CD4-positive, alpha-beta T cell treated with Interleukin-6 at 100 ng/mL for 8 hours (primary cell): ENCODE data around the gene SERPING1.
"Not testable (repeated sequence)": the region's sequence is repeated elsewhere in the genome, so short reads cannot be mapped to it uniquely, and the experiment has no call there.

Source experiments
- DNase-seq: peaks from one replicate; pipeline ENCODE4 v3.0.0-alpha.2; 2020; ENCODE audit warnings: mixed read lengths, low spot score

SERPING1 gene

GRCh38 chr11:57638005-57638781, 40.7 kb downstream of the SERPING1 start:
- DNase-seq = no peak

GRCh38 chr11:57638811-57639320, 41.4 kb downstream of the SERPING1 start:
- DNase-seq = no peak

DNA sequence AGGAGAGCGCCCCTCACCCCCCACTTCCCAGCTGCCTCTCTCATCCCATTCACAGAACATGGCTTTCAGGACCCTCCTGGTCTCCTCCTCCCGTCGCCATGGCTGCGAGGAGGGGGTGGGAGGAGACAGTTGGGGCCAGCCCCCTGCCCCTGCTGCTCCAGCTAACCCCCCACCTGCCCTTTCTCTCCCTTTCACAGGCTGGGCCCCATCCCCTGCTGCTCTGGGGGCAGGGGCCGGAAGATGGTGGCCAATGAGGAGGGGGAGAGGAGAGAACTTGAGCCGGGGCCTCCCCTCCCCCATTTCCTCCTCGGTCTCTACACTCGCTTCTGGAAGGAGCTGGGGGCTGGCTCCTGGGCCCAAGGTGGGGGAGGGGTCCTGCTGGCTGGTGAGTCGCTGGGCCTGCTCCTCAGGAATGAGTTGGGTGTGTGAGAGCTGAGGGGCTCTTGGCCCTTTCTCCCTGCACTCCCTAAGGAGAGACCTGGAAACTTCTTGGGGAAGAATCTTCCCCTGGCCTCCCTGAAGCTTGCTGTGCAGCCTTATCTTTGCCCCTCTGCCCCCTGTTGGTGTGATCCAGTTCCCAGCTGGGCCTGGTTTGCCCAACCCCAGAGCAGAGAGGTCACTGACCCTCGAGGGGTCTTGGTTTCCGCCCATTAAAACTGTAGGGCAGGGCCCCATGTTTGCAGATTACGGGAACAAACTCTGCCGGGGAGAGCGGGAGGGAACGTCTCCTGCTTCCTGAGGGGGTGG, 42.0 kb downstream of the SERPING1 start:
- no peak for DNase-seq

GRCh38 chr11:57640068-57640800, 42.7 kb downstream of the SERPING1 start:
- no peak for DNase-seq

DNA sequence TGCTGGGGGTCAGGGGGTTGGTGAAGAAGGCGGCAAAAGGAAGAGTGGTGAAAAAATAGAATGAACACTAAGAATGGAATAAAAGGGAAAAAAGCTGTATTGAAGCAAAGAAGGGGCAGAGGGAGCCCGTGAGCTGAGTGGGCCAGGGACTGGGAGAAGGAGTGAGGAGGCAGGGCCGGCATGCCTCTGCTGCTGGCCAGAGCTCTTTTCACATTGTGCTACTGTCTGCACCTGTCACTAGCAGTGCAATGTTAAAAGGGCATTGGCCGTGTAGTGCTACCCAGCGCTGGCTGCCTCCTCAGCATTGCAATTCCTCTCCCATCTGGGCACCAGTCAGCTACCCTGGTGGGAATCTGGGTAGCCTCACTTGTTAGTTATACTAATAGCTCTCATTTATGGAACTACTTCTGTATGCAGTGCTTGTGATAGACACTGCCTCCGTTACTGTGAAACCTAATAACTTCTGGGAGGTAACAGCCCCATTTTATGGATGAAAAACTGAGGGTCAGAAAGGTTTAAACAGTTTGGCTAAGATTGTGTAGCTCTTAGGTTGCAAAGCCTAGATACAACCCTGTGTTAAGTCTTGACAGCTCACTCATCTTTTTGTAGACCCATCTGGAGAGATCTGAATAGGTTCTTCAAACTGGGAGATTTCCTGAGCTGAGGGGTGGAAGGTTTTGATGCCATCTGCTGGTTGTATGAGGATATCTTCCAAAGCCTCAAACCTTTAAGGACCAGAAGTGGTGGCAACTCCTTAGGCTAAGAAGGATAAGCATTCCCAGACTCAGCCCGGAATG, 43.7 kb downstream of the SERPING1 start:
- peak; percentile 38 for DNase-seq

DNA sequence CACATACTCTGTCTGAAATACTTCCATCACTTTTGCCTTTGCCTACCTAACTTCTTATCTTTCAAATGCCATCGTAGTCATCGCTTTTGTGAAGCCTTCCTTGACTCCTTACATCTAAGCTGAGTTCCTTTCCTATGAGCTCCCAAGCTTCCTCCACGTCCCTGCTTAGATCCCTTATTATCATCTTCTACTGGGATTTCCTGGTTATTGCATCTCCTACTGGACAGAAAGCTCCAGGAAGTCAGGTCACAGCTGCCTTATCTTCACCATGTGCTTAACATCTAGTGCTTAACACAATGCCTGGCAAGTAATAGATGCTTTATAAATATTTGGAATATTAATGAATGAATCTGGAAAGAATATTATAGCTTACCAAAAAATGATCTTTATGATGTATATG, 46.3 kb downstream of the SERPING1 start:
- DNase-seq = no peak

GRCh38 chr11:57644748-57645688, 47.5 kb downstream of the SERPING1 start:
- DNase-seq = peak; percentile 86

DNA sequence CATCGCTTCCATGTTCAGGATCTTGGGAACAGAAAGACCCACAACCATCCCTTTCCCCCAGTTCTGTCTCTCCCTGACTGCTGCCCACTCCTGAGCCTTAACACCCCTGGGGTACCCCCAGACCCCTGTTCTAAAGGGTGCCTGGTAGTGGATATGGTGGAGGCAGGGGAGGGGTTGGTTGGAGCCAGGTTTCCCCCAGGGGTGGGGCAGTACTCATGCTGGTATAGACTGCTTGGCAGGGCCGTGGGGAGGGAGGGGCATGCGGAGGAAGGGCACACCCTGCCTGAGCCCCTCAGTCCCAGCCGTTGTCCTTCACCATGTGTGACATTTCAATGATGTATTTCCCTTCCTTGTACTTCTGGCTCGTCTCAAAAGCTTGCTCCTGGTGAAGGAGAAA, 48.2 kb downstream of the SERPING1 start:
- DNase-seq = no peak

DNA sequence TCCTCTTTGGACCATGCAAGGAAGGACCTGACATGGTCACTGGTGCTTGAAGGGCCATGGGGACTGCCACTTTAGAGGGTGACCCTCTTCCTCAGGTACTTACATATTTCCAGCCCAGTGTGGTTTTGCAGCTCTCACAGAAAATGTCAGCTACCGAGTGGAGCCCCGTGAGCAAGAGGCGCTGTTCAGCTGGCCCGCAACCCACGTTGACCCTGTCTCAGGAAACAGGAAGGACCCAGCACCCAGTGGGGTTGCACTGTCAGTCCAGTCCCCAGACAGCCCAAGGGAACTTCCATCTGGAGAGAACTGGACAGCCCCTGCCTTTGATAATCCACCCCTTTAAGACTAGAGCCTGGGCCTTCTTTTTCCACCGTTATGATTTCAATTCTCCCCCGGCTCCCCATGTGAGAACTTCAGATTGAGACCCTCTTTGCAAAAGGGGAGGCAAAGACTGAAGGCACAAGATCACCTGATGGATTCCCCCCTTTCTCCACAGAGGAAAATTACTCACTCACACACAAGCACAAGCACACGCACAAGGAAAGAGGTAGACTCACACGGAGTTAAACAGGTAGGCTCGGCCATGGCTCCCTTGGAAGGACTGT, 48.8 kb downstream of the SERPING1 start:
- DNase-seq = no peak

GRCh38 chr11:57646799-57647303, 49.4 kb downstream of the SERPING1 start:
- DNase-seq = no peak

GRCh38 chr11:57647372-57647771, 49.9 kb downstream of the SERPING1 start:
- no peak for DNase-seq

DNA sequence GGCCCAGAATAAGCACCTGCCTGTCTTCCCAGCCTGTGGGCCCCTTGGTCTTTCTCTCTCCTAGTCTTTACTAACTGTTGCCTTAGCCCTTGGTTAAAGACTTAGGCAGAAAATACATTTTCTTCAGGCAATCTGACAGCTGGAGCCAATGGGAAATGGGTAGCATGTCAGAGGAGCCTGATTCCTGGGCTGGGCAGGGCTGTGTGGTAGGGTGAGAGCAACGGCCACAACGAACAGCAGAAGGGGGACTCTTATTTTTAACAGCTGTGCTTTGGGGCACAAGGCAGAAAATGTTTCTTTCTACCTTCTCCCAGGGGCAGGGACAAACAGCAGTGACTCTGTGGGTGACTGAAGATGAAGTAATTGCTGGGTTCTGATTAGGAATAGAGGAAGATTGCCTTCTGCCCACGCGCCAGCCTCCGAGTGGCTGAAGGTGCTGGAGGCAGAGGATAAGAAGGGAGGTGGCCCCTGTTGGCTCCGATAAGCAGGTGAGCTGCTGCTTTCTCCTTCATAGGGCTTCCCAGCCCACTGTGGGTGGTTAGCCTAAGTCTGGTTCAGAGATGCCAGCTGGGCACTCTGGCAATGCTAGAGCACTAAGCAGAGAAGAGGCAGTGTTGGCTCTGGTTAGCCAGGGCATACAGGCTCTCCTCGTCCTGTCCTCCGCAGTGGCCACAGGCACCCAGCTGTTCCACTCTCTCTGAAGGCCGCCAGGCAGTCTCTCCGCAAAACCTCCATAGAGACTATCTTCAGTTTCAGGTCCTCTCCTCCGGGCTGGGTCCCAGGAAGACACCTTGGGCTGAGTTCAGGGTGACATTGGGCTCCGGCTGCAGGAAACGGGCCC, 50.7 kb downstream of the SERPING1 start:
- DNase-seq = no peak

GRCh38 chr11:57648801-57649735, 51.6 kb downstream of the SERPING1 start:
- no peak for DNase-seq

DNA sequence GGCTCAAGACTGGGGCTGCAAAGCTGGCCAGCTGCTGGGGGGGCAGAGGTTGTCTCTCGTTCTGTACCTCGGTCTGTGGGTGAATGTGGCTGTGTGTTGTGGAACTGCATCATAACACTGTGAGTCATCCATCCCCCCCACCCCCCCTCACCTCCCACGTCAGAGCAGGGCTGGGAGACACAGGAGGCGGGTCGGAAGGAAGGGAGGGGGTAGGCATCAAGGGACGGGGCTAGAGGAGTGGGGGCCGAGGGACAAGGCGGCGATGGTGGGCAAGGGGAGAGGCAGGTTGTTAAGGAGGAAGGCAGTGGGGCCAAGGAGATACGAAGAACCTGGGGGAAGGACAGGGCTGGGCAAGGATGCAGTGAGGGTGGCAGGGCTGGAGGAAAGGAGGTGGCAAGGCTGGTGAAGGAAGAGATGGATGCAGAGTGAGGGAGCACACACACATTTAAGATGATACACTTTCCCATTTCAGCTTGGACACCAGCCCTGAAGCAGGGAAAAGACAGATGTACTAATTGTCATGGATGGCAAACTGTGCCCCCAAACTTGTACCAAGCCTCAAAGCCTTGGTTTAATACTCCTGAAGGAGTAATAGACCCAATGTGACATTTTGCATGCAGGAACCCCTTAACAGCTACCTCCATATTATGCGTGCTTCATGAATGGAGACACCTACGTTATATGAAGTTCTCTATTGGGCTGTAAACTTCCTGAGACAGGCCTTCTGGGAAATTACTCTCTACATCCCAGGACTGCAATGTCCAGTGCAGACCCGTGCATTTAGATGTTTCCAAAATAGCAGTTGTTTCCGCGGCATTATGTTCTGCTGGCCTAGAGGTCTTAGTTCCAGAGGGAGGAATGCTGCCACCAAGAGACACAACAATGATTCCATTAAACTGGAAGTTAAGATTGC, 52.6 kb downstream of the SERPING1 start, which contains the start of gene YPEL4:
TSS of gene YPEL4 (minus strand) at position 87 of the 913 bp plus-strand sequence. CDS start 2,805 bp downstream, outside the sequence.
- DNase-seq = peak; percentile 85

- DNase-seq = no peak
Observed at GRCh38 chr11:57650739-57651090, 53.2 kb downstream of the SERPING1 start.

DNA sequence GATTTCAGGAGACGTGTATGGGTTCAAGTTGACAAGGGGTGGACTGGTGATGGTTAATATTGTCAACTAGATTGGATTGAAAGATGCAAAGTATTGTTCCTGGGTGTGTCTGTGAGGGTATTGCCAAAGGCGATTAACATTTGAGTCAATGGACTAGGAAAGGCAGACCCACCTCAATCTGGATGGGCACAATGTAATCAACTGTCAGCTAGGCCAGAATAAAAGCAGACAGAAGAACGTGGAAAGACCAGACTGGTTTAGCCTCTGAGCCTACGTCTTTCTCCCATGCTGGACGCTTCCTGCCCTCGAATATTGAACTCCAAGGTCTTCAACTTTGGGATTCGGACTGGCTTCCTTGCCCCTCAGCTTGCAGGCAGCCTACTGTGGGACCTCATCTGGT, 53.9 kb downstream of the SERPING1 start:
- no peak for DNase-seq

DNA sequence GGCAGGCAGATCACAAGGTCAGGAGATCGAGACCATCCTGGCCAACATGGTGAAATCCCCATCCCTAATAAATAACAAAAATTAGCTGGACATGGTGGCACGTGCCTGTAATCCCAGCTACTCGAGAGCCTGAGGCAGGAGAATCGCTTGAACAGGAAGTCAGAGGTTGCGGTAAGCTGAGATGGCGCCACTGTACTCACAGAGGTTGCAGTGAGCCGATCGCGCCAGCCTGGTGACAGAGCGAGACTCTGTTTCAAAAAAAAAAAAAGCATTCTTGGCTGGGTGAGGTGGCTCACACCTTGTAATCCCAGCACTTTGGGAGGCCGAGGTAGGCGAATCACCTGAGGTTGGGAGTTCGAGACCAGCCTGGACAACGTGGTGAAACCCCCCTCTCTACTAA, 54.7 kb downstream of the SERPING1 start:
- DNase-seq = not testable (repeated sequence)
